ENCODE measurements around the gene NAPA.

NAPA gene

GRCh38 chr19:47511128-47511517, 3.7 kb downstream of the NAPA start:
- in situ Hi-C loops (cut with HindIII; ENCODE audit: low sequenced_read_pairs), result no loop called here
- DNase-seq (ENCODE audit: low read depth), result no peak
- H3K4me3 ChIP-seq (ENCODE audit: low read depth, low read length), result no peak overlapping the region
- TF ChIP-seq, protein P1, sequence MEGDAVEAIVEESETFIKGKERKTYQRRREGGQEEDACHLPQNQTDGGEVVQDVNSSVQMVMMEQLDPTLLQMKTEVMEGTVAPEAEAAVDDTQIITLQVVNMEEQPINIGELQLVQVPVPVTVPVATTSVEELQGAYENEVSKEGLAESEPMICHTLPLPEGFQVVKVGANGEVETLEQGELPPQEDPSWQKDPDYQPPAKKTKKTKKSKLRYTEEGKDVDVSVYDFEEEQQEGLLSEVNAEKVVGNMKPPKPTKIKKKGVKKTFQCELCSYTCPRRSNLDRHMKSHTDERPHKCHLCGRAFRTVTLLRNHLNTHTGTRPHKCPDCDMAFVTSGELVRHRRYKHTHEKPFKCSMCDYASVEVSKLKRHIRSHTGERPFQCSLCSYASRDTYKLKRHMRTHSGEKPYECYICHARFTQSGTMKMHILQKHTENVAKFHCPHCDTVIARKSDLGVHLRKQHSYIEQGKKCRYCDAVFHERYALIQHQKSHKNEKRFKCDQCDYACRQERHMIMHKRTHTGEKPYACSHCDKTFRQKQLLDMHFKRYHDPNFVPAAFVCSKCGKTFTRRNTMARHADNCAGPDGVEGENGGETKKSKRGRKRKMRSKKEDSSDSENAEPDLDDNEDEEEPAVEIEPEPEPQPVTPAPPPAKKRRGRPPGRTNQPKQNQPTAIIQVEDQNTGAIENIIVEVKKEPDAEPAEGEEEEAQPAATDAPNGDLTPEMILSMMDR (IDR thresholded peaks at IDR 0.05; ENCODE audit: low read depth, low read length, missing control alignments), result no peak

GRCh38 chr19:47510516-47511127, 4.2 kb downstream of the NAPA start:
- in situ Hi-C loops (cut with HindIII; ENCODE audit: low sequenced_read_pairs), result no loop called here
- TF ChIP-seq, protein P1 (IDR thresholded peaks at IDR 0.05; ENCODE audit: low read depth, low read length, missing control alignments), result no peak
- no peak for DNase-seq (ENCODE audit: low read depth)
- H3K4me3 ChIP-seq (ENCODE audit: low read depth, low read length), result no peak overlapping the region

- no peak overlapping the region for H3K4me3 ChIP-seq (ENCODE audit: low read depth, low read length)
- TF ChIP-seq, protein P1 (IDR thresholded peaks at IDR 0.05; ENCODE audit: low read depth, low read length, missing control alignments), result no peak
- in situ Hi-C loops (cut with HindIII; ENCODE audit: low sequenced_read_pairs), result no loop called here
- no peak for DNase-seq (ENCODE audit: low read depth)
Measured at GRCh38 chr19:47509973-47510372, 4.9 kb downstream of the NAPA start.

DNA sequence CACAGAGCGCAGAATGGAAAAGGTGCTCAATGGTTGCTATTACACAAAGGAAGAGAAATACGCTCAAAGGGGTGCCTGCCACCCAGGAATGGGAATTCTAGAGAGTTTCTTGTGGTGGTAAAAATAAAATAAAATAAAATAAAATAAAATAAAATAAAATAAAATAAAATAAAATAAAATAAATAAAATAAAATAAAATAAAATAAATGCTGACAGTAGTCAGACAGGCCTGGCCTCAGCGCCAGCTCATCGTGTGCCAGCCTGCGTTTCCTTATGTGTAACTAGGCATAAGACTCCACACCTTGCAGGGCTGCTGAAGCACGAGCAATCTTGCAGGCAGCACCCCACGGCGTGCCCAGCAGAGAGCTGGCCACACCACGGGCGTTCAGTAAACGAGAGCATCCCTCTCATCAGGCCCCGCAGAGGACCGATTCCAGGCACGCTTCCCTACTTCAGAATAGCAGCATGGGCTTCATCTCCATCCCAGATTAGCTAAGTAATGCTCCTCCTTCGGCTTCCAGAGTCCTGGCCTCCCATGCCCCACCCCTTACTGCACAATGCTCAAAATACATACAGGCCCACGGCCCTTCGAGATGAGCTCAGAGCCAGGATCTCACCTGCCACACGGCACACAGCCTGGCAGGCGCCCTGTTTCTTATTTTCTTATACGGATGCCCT, 5.6 kb downstream of the NAPA start:
- TF ChIP-seq, protein P1 (IDR thresholded peaks at IDR 0.05; ENCODE audit: low read depth, low read length, missing control alignments), result no peak
- no peak for DNase-seq (ENCODE audit: low read depth)
- no peak overlapping the region for H3K4me3 ChIP-seq (ENCODE audit: low read depth, low read length)
- in situ Hi-C loops (cut with HindIII; ENCODE audit: low sequenced_read_pairs), result no loop called here

- TF ChIP-seq, protein P1 (IDR thresholded peaks at IDR 0.05; ENCODE audit: low read depth, low read length, missing control alignments), result no peak
- H3K4me3 ChIP-seq (ENCODE audit: low read depth, low read length), result no peak overlapping the region
- in situ Hi-C loops (cut with HindIII; ENCODE audit: low sequenced_read_pairs), result no loop called here
- DNase-seq (ENCODE audit: low read depth), result no peak
Measured at GRCh38 chr19:47508721-47509120, 6.1 kb downstream of the NAPA start.

DNA sequence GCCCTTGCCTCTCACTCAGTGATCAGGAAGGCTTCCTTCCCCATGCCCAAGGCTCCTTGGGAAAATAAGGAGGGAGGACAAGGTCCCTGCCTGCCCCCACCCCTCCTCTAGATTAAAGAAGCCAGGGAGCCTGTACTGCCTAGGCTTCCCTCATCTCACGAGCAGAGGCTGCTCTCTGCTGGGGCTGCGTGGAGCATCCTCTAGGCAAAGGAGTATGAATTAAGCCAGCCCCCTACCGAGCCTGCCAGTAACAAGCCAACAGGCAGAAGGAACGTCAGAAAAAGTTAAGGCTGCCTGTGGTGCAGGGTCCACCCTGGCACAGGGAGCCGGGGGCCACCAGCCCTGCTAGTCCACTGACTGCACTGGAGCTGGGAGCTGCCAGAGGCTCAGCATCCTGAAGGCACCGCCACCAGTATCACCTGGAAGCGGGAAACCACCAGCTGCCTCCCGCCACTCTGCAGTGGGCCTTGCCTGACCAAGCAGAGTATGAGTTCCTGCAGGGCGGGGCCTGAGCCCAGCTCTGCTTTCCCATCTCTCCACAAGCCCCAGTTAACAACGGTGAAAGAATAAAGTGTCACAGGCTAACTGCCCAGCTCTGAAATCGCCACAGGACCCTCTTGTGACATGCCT, 6.8 kb downstream of the NAPA start:
- in situ Hi-C loops (cut with HindIII; ENCODE audit: low sequenced_read_pairs), result no loop called here
- no peak overlapping the region for H3K4me3 ChIP-seq (ENCODE audit: low read depth, low read length)
- TF ChIP-seq, protein P1 (IDR thresholded peaks at IDR 0.05; ENCODE audit: low read depth, low read length, missing control alignments), result no peak
- DNase-seq (ENCODE audit: low read depth), result no peak
